Right cardiac atrium (tissue), 5 donors: ENCODE measurements around the gene FMN2. TPM values are rescaled to one million over a fixed set of nuclear protein-coding genes. Genes with fewer than 3 reads are reported as not detected.
"Not testable (repeated sequence)": the region's sequence is repeated elsewhere in the genome, so short reads cannot be mapped to it uniquely, and the experiment has no call there.

ENCODE experiments used
- ATAC-seq, 2 donors: fragments of 200-7000 bp; cut with Tn5 transposase; one replicate each; pipeline versions ENCODE4 v1.8.0 to v1.9.1; 2020; ENCODE audit warnings: moderate library complexity in 2 of 2, mild to moderate bottlenecking in 1 of 2
- DNase-seq, 3 donors: peaks; one replicate each; pipeline ENCODE4 v3.0.0-alpha.2; 2020
- H3K27ac ChIP-seq: one replicate; pipeline ENCODE4 v1.5.1; 2013; ENCODE audit warnings: mild to moderate bottlenecking, low read length, control low read depth, moderate library complexity
- H3K27me3 ChIP-seq: one replicate; pipeline ENCODE4 v1.6.1; 2013; ENCODE audit not compliant: control insufficient read depth, insufficient read depth
- H3K4me1 ChIP-seq: one replicate; pipeline ENCODE4 v1.6.1; 2013; ENCODE audit warnings: low read length; ENCODE audit not compliant: control insufficient read depth, insufficient read depth
- H3K4me3 ChIP-seq: one replicate; pipeline ENCODE4 v1.5.1; 2013; ENCODE audit warnings: low read length, control low read depth
- H3K9me3 ChIP-seq: one replicate; pipeline ENCODE4 v1.6.1; 2013; ENCODE audit warnings: low read length; ENCODE audit not compliant: control insufficient read depth
- WGBS: extraction: QIAGEN DNeasy Blood & Tissue Kit; methylation state at CpG from one replicate; pipeline ENCODE4 v1.1.7; 2013; 5-methylcytosine and 5-hydroxymethylcytosine counted together
- intact Hi-C, 4 donors: fragments of 100-400 bp; cut with DNase I; formaldehyde crosslinking; loops; one replicate each; pipeline versions ENCODE4 v1.11.0 to v1.14.0; 2022 to 2023
- polyA plus RNA-seq: library from polyadenylated mRNA; stranded (reverse); fragments of 200-250 nt; gene quantifications from one replicate; pipeline ENCODE4 v1.2.3, GENCODE V29; 2013
- total RNA-seq, 4 donors: library from RNA; stranded (reverse); fragmentation: NEBNext Ultra II Directional; extraction: Animal tissue kit (Norgen Biotek cat#: 25700); gene quantifications; one replicate each; pipeline ENCODE4 v1.2.1, GENCODE V29; 2021
- donor health status: healthy with polysubstance abuse.
- donor health status: DM: no; HTN: yes; CAD: no.
- donor health status: DM: no; HTN: no; CAD: no.
- donor health status: DM: no; HTN: yes; CAD: no; lungs with severe emphysema.
- donor health status: DM: yes; HTN: yes; CAD: no.

FMN2 gene
- total and polyA plus RNA-seq, 5 donors = 0.09 to 0.21 (median 0.16) TPM; not detected in 2

DNA sequence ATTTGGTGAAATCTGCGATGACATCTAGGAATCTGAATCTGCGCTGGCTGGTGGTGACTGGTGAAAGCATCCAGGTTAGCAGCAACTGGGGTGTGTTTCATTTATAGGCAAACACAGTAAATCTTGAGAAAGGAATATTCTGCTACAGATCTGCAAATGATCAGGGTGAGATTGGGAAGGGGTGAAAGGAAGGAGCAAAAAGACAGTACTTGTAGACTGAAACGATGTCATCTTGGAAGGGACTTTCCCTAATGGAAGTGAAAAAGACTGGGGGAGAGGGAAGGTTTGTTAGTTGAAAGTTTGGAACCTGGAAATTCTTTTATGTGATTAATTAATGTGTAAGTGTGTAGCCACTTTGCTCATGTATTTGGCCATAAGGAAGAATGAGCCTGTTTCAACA lies 228.3 kb downstream of the FMN2 start:
- Histone ChIP-seq H3K4me3 (no peak overlapping the region), H3K4me1 (no peaks in the 10 kb centered on the region), H3K9me3 (peaks cover 1% of the 10 kb centered on the region), H3K27ac (no peak overlapping the region), H3K27me3 (no peaks in the 10 kb centered on the region)
- DNase-seq = no peak
- ATAC-seq = no peak
- 85% methylated on average over 3 of the region's 3 CpGs for WGBS
- intact Hi-C loops = no loop called here

DNA sequence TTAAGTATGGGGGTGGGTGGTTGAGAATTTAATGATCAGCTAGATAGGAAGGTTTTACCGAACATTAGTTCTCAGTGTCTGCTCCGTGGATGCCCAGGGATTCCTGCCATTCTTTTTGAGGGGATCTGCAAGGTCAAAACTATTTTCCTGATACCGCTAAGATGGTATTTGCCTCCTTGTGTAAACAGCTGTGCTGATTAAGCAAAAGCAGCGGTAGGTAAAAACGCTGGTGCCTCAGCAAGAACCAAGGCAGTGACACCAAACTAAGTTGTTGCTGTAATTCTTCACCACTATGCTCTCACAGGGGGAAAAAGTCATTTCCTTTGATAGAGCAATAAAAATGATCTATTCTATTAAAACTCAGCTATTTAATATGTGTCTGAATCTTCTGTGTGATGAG lies 229.0 kb downstream of the FMN2 start:
- H3K27me3 ChIP-seq = no peaks in the 10 kb centered on the region
- peaks cover 1% of the 10 kb centered on the region for H3K9me3 ChIP-seq
- intact Hi-C loops = no loop called here
- H3K4me1 ChIP-seq = no peaks in the 10 kb centered on the region
- no peak overlapping the region for H3K4me3 ChIP-seq
- no peak overlapping the region for H3K27ac ChIP-seq
- ATAC-seq (no peak), DNase-seq (no peak)
- 43% methylated on average over 5 of the region's 5 CpGs for WGBS

DNA sequence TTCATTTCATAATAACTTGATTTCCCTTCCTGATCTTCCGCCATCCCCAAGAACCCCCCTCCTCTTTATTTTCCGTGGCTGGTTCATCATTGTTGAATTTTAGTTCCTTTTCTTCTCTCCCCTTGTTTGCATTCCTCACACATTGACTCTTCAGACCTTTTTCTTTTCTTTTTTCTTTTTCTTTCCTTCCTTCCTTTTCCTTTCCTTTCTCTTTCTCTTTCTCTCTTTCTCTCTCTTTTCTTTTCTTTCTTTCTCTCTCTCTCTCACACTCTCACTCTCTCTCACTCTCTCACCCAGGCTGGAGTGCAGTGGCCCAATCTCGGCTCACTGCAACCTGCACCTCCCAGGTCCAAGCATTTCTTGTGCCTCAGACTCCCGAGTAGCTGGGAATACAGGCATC lies 231.3 kb downstream of the FMN2 start:
- ATAC-seq = no peak
- no peaks in the 10 kb centered on the region for H3K27me3 ChIP-seq

DNA sequence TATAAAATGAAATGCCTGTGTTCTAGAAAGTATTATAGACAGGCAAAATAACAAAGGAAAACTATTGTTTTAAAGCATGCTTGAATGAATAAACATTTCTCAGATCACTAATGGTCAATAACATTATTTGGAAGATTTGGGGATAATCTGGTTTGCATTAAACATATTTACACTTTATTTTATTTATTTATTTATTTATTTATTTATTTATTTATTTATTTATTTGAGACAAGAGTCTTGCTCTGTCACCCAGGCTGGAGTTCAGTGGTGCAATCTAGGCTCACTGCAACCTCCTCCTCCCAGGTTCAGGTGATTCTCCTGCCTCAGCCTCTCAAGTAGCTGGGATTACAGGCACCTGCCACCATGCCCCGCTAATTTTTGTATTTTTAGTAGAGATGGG lies 236.7 kb downstream of the FMN2 start:
- H3K4me1 ChIP-seq, ATAC-seq, H3K4me3 ChIP-seq, H3K27ac ChIP-seq, DNase-seq, H3K9me3 ChIP-seq, H3K27me3 ChIP-seq, intact Hi-C loops: not testable (repeated sequence)
- whole genome bisulfite sequencing = 63% methylated on average over 1 of the region's 1 CpG

More for the DNA sequence above, 231.3 kb downstream of the FMN2 start:
- no peak overlapping the region for H3K27ac ChIP-seq
- DNase-seq = no peak
- 75% methylated on average over 4 of the region's 4 CpGs for WGBS
- no peak overlapping the region for H3K4me3 ChIP-seq
- peaks cover 1% of the 10 kb centered on the region for H3K9me3 ChIP-seq
- intact Hi-C loops = no loop called here
- no peaks in the 10 kb centered on the region for H3K4me1 ChIP-seq

DNA sequence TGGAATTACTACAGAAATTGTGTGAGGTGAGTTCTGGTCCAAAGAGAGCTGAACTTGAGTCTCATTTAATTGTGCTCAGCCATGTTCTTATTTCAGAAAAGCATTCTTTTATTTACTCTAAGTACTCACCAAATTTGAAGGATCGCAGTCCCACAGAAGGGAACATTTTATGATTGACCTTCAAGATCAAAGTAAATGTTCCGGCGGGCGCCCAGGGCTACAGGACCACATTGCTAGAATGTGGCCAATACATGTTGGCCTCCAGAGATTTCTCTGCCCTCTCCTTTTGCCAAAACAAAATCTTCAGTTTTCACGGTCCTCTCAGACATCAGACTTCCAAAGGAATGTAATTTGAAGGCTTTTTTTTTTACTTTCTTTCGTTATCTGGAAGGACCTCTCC lies 237.8 kb downstream of the FMN2 start:
- intact Hi-C loops = no loop called here
- WGBS = 65% methylated on average over 6 of the region's 6 CpGs

DNA sequence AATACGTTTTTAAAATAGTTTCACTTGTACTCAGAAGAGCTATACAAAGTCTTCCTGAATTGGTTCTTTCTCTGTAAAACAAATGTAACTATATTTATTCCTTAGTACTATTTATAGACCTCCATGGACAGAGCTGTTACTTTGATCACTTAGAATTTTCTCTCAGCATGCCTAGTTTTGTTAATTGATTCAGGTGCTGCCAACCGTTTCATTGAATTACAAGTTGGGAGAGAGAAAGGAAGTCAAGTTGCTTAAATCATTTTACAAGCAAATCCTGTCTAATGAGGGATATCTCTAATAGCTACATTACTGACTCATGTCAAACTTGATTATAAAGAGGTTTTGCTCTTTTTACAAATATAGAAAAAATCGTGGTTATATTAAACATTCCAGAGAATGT lies 241.0 kb downstream of the FMN2 start:
- 39% methylated on average over 3 of the region's 3 CpGs for WGBS
- DNase-seq (no peak), ATAC-seq (no peak)
- no peak overlapping the region for H3K27ac ChIP-seq
- H3K4me1 ChIP-seq = no peaks in the 10 kb centered on the region
- H3K4me3 ChIP-seq = no peak overlapping the region
- intact Hi-C loops = no loop called here
- H3K9me3 ChIP-seq = no peaks in the 10 kb centered on the region
- no peaks in the 10 kb centered on the region for H3K27me3 ChIP-seq

More for the DNA sequence above, 237.8 kb downstream of the FMN2 start:
- Histone ChIP-seq H3K27me3 (no peaks in the 10 kb centered on the region), H3K27ac (no peak overlapping the region), H3K4me1 (no peaks in the 10 kb centered on the region), H3K9me3 (no peaks in the 10 kb centered on the region), H3K4me3 (no peak overlapping the region)
- DNase-seq = no peak
- ATAC-seq = no peak

DNA sequence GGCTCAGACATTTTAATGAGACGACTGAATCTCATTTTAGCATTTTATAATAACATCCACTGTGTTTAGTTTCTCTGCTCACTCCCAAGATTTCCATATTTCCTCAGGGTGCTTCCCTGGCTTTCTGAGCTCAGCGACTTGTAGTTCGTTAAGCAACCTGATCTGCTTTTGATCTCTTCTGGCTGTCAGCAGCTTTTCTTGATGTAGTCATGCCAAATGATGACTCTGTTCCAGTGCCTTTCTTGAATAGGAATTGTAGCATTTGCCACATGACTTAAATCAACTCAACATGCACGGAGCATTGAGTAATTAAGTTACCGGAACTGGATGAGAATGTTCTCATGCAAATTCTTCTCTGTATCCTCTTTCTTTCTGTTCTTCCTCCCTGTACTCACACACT lies 246.1 kb downstream of the FMN2 start:
- 36% methylated on average over 5 of the region's 5 CpGs for WGBS
- no peak overlapping the region for H3K27ac ChIP-seq
- intact Hi-C loops = no loop called here
- H3K27me3 ChIP-seq = no peaks in the 10 kb centered on the region
- DNase-seq = no peak
- no peak for ATAC-seq
- no peaks in the 10 kb centered on the region for H3K4me1 ChIP-seq
- no peak overlapping the region for H3K4me3 ChIP-seq
- H3K9me3 ChIP-seq = no peaks in the 10 kb centered on the region

DNA sequence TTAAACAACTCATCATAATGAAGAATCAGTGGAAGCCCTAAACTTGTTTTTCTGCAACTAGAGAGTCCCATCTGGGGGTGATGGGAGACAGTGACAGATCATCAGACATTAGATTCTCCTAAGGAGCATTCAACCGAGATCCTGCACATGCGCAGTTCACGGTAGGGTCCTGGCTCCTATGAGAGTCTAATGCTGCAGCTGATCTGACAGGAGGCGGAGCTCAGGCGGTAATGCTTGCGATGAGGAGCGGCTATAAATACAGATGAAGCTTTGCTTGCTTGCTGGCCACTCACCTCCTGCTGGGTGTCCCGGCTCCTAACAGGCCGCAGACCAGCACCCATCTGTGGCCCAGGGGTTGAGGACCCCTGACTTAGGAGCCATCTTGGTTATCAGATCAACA lies 247.2 kb downstream of the FMN2 start:
- Histone ChIP-seq H3K9me3 (no peaks in the 10 kb centered on the region), H3K4me1 (no peaks in the 10 kb centered on the region), H3K27ac (no peak overlapping the region), H3K27me3 (no peaks in the 10 kb centered on the region), H3K4me3 (no peak overlapping the region)
- WGBS = 89% methylated on average over 9 of the region's 9 CpGs
- intact Hi-C loops = no loop called here
- DNase-seq = no peak
- ATAC-seq = no peak

DNA sequence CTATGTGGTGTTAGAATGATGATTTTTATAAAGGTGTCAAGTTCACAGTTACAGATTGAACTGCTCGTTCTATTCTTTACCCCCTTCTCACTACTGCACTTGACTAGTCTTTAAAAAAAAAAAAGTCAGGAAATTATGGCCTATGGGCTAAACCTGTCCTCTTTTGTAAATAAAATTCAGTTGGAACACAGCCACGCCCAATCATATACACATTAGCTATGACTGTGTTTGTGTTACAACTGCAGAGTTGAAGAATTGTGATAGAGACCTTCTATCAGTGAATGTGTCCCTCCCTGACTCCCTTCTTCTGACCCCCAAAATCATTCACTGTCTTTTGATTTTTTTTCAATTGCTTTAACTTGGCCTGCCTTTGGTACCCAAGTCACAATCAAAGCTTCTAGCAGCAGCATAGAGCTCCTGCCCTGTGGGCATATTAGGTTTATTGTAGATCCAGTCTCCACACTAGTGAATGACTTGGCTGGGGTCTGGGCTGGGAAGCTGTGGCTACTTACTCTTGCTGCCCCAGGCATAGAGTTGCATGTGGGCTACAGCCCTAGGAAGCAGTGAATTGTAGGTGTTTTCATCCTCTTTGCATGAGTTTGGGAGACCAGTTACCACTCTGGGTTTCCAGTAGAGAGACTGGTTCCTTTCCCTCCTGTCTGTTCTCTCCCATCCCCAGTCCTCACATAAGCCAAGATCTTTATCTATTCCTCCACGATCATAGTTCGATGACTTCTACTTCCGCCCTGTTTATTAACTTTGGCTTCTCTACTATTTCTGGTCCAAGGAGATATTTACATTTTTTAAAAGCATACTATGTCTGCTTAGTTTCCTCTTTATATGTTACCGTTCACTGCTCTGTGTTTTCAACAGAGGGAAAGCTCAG lies 249.9 kb downstream of the FMN2 start:
- DNase-seq (no peak), ATAC-seq (no peak)
- Histone ChIP-seq H3K4me3 (no peak overlapping the region), H3K9me3 (no peaks in the 10 kb centered on the region), H3K27me3 (no peaks in the 10 kb centered on the region), H3K27ac (no peak overlapping the region), H3K4me1 (no peaks in the 10 kb centered on the region)
- WGBS = 66% methylated on average over 6 of the region's 6 CpGs
- intact Hi-C loops = no loop called here

DNA sequence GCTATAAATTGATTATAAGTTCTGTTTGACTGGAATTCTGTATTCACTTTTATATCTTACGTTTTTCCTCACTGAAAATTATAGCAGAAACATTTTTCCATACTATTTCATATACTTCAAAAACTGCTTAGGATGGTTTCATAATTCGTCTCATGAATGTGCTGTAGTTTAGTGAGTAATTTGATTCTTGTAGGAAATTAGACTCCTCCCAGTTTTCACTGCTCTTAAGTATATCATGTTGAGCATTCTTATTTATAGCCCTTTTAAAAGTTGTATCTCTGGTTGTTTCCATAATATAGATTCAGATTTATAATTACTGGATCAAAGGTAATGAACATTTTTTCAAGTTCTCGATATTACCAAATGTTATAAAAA lies 250.6 kb downstream of the FMN2 start:
- ATAC-seq = no peak
- Histone ChIP-seq H3K27me3 (no peaks in the 10 kb centered on the region), H3K27ac (no peak overlapping the region), H3K9me3 (no peaks in the 10 kb centered on the region), H3K4me1 (no peaks in the 10 kb centered on the region), H3K4me3 (no peak overlapping the region)
- intact Hi-C loops = no loop called here
- 69% methylated on average over 3 of the region's 3 CpGs for WGBS
- no peak for DNase-seq

DNA sequence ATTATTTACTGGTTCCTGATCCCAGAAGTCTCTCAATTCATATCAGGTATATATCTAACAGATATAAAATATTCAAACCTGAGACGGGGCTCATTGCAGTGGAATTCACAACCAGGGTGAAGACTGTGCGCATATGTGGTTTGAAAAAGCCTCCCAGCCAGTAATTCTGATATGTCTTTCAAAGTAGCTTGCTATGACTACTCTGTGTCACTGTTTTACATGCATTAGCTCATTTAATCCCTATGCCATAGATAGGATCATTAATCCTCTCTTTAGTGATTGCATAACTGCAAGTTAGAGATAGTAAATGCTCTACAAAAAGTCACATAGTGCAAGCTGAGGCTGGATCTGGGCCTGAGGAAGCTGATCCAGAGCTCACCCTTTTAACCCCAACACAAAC lies 251.4 kb downstream of the FMN2 start:
- DNase-seq (no peak), ATAC-seq (no peak)
- no peaks in the 10 kb centered on the region for H3K9me3 ChIP-seq
- H3K27me3 ChIP-seq = no peaks in the 10 kb centered on the region
- H3K4me3 ChIP-seq = no peak overlapping the region
- WGBS = 63% methylated on average over 2 of the region's 2 CpGs
- H3K4me1 ChIP-seq = no peaks in the 10 kb centered on the region
- H3K27ac ChIP-seq = no peak overlapping the region
- intact Hi-C loops = no loop called here

DNA sequence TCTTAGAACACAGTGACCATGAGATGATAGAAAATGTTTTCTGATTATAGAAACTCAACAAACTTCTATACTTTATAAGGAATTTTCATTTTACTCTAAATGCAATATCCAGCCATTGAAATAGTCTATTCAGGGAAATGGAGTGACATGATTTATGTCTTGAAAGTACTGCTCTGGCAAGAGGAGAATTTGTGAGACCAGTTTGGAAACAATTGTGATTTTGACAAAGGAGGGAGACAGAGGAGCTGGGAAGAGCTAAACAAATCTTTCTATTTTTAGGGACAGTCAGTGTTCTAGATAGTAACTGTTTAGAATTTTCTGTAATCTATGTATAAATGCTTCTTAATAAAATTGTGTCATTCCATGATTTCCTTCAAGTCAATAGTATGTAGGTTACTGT lies 252.3 kb downstream of the FMN2 start:
- intact Hi-C loops = no loop called here
- Histone ChIP-seq H3K4me3 (no peak overlapping the region), H3K27ac (no peak overlapping the region), H3K4me1 (no peaks in the 10 kb centered on the region), H3K9me3 (no peaks in the 10 kb centered on the region), H3K27me3 (no peaks in the 10 kb centered on the region)
- ATAC-seq (no peak), DNase-seq (no peak)
